HL-60 (cell line): ENCODE data around the gene SFPQ.
A peak's percentile ranks its signal among the peaks of the same experiment; 100 is the strongest.
"Not testable (repeated sequence)": the region's sequence is repeated elsewhere in the genome, so short reads cannot be mapped to it uniquely, and the experiment has no call there.

ENCODE experiments used
- DNase-seq, 2 experiments: peaks; one replicate each; pipeline ENCODE4 v3.0.0-alpha.2; 2010 to 2020; ENCODE audit warnings: low read depth in 1 of 2, low spot score in 1 of 2
- H3K27ac ChIP-seq: fragments of 250-450 bp; sonication (Bioruptor Pico); replicated peaks from 2 replicates; pipeline ENCODE4 v1.5.1; 2020; ENCODE audit warnings: mild to moderate bottlenecking, moderate library complexity
- H3K27me3 ChIP-seq: fragments of 250-450 bp; sonication (Bioruptor Pico); 2 replicates; pipeline ENCODE4 v1.5.1; 2021; ENCODE audit warnings: mild to moderate bottlenecking, moderate library complexity; ENCODE audit not compliant: insufficient read depth, poor library complexity, severe bottlenecking
- H3K4me3 ChIP-seq: replicated peaks from 2 replicates; pipeline ENCODE4 v1.5.1; 2011; ENCODE audit warnings: mild to moderate bottlenecking, control low read depth, low read length; ENCODE audit not compliant: insufficient read depth
- GABPA ChIP-seq: IDR thresholded peaks from 2 replicates; pipeline ENCODE4 v1.6.1; 2012; ENCODE audit warnings: low read depth
- POLR2AphosphoS5 ChIP-seq: IDR thresholded peaks from 2 replicates; pipeline ENCODE4 v1.6.1; 2012; ENCODE audit warnings: low read depth
- REST ChIP-seq: IDR thresholded peaks from 2 replicates; pipeline ENCODE4 v1.6.1; 2012; ENCODE audit warnings: low read depth; ENCODE audit not compliant: insufficient replicate concordance
- SPI1 ChIP-seq: IDR thresholded peaks from 2 replicates; pipeline ENCODE4 v1.6.1; 2012; ENCODE audit warnings: low read depth, mild to moderate bottlenecking, borderline replicate concordance
- long read RNA-seq: library from polyadenylated mRNA; unstranded; transcript quantifications from one replicate; pipeline ENCODE4 v2.0.0, GENCODE V29; 2020
- TF ChIP-seq, protein P1 (sequence below): IDR thresholded peaks from one replicate; pipeline ENCODE4 v1.5.1; 2011; ENCODE audit warnings: low read length, control low read depth, inconsistent platforms; ENCODE audit not compliant: insufficient read depth

Gene SFPQ, protein sequence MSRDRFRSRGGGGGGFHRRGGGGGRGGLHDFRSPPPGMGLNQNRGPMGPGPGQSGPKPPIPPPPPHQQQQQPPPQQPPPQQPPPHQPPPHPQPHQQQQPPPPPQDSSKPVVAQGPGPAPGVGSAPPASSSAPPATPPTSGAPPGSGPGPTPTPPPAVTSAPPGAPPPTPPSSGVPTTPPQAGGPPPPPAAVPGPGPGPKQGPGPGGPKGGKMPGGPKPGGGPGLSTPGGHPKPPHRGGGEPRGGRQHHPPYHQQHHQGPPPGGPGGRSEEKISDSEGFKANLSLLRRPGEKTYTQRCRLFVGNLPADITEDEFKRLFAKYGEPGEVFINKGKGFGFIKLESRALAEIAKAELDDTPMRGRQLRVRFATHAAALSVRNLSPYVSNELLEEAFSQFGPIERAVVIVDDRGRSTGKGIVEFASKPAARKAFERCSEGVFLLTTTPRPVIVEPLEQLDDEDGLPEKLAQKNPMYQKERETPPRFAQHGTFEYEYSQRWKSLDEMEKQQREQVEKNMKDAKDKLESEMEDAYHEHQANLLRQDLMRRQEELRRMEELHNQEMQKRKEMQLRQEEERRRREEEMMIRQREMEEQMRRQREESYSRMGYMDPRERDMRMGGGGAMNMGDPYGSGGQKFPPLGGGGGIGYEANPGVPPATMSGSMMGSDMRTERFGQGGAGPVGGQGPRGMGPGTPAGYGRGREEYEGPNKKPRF
- long read RNA-seq, partial matches to known transcripts, result 2 of 17 reads
- long read RNA-seq, other reads (novel, unspliced or antisense), result 11 of 17 reads

- peak within 1 kb of the TSS; percentile 91 for H3K4me3 ChIP-seq
- DNase-seq, result peak; percentile 98 to 99
- TF ChIP-seq POLR2AphosphoS5 (peak; percentile 99), GABPA (no peak), REST (peak; percentile 56), SPI1 (peak; percentile 14; the same call in 1 of the 2 replicates)
- TF ChIP-seq, protein P1, sequence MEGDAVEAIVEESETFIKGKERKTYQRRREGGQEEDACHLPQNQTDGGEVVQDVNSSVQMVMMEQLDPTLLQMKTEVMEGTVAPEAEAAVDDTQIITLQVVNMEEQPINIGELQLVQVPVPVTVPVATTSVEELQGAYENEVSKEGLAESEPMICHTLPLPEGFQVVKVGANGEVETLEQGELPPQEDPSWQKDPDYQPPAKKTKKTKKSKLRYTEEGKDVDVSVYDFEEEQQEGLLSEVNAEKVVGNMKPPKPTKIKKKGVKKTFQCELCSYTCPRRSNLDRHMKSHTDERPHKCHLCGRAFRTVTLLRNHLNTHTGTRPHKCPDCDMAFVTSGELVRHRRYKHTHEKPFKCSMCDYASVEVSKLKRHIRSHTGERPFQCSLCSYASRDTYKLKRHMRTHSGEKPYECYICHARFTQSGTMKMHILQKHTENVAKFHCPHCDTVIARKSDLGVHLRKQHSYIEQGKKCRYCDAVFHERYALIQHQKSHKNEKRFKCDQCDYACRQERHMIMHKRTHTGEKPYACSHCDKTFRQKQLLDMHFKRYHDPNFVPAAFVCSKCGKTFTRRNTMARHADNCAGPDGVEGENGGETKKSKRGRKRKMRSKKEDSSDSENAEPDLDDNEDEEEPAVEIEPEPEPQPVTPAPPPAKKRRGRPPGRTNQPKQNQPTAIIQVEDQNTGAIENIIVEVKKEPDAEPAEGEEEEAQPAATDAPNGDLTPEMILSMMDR, result no peak
- peak within 1 kb of the TSS; percentile 98 for H3K27ac ChIP-seq
- H3K27me3 ChIP-seq, result no peaks in the 10 kb centered on the region
Observed at GRCh38 chr1:35192853-35193664, at the start of gene SFPQ. TSS of gene SFPQ (minus strand) at chr1:35193145. CDS start at chr1:35193049, 96 bp downstream.

DNA sequence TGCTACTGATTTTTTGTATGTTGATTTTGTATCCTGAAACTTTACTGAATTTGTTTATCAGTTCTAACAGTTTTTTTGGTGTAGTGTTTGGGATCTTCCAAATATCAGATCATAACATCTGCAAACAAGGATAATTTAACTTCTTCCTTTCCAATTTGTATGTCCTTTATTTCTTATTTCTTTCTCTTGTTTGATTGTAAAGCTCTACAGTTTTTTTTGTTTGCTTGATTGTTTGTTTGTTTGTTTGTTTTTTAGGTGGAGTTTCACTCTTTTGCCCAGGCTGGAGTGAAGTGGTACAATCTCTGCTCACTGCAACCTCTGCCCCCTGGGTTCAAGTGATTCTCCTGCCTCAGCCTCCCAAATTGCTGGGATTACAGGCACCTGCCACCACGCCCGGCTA lies 43.8 kb upstream of the SFPQ start:
- not testable (repeated sequence) for H3K4me3 ChIP-seq, H3K27ac ChIP-seq, DNase-seq, H3K27me3 ChIP-seq

DNA sequence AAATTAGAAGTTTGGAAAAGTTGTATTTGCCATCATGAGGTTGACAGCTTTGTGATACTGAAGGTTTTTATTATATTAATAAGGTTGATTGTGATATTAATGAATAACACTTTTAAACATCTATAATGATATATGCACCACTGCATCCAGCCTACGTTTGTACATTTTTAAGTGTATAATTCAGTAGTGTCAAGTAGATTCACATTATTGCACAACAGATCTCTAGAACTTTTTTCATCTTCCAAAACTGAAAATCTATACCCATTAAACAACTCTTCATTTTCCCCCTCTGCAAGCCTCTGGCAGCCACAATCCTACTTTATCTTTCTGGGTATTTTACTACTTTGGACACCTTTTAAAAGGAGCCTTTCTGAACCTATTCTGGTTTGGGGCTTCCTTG lies 38.3 kb upstream of the SFPQ start:
- no peak overlapping the region for H3K27ac ChIP-seq
- TF ChIP-seq, protein P1, result no peak
- TF ChIP-seq REST, result no peak
- no peak for TF ChIP-seq GABPA
- TF ChIP-seq POLR2AphosphoS5, result no peak
- no peak for TF ChIP-seq SPI1
- H3K27me3 ChIP-seq, result no peaks in the 10 kb centered on the region
- H3K4me3 ChIP-seq, result no peak overlapping the region
- no peak for DNase-seq
